ENCODE measurements around the gene ENKUR.

DNA sequence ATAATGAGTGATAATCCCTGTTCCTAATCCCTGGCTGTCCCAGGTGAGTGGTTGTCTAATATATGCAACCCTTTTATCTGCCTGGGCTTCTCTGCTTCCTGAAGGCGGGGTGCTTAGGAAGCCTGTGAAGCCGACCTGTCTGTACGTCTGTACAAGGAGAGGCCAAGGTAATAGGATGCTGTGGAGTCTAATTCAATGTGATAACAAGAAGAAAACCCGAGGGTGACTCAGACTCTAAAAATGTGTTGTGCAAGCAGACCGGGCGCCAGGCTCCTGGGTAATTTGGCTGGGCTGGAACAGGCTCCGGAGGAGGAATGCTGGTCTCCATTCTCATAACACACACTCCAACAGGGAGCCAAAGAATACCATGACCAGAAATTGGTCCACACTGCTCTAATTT is 44.0 kb upstream of the ENKUR start:
- TF ChIP-seq EGR1 (IDR thresholded peaks at IDR 0.05) (no peak), REST (IDR thresholded peaks at IDR 0.05; ENCODE audit: low read depth) (no peak)
